NCI-H345 treated with DMSO at 0.1 percent for 48 hours (cell line): ENCODE results near the gene C11orf54.
A peak's percentile ranks its signal among the peaks of the same experiment; 100 is the strongest.

Experiments used
- DNase-seq: peaks from one replicate; lab custom pipeline; 2025; ENCODE audit not compliant: unreplicated experiment; lab: John Stamatoyannopoulos, UW

The C11orf54 gene

DNA sequence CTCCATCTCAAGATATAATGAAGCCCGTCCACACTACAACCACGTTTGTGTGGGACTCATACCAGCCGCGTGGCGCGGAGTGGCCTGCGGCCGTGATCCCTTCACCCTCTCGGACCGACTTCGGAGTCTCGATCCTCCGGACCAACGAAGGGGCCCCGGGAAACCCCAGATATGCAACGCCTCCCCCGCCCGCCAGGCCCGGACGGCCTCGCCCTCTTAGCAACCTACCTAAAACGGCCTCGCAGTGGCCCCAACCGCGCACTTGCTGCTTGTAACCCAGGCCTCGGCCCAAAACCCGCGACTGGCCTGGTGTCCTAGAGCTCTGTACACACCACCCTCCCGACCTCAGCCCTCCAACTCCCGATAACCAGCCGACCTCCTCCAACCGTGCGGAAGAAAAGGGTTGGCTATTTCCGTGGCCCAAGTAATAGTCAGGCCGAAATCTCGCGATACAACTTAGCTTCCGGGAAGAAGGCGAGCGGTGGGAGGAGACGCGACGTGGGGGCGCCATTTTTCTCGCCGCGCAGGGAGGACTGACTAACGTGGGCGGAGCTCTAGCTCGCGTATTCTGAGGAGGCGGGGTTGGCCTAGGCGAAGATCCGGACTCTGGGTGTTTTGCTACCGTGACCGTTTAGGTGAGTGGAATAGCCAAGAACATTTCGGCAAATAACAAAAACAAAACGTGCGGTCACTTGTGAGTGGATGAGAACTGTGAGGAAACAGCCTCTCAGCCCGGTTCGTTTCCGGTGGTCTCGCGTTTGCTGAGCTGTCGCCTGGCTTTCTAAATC, at the start of gene C11orf54, which contains the start of gene TAF1D:
C11orf54 (plus strand) TSS at position 579 of the 788 bp plus-strand sequence. CDS start 5,722 bp downstream, outside the sequence.
TAF1D (minus strand) TSS at position 402 of the 788 bp plus-strand sequence. CDS start 2,191 bp downstream, outside the sequence.
- DNase-seq: peak; percentile 96

DNA sequence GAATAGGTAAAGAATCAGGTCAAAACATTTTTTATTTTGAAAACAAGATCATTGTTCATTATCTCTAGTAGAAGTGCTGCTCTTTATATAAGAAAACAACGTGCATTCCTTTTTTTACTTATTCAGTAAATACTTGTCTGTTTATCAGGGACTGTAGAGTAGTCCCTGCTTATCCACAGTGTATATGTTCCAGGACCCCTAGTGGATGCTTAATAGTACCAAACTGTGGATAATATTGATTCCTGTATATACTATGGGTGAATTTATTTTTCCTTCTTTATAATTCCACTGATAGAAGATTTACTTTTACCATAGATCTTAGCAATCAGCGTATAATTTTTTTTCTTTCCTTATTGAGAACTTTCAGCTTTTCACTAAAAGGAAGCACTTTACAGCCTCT, 47.4 kb upstream of the C11orf54 start:
- DNase-seq: no peak

GRCh38 chr11:93694557-93694956, 46.9 kb upstream of the C11orf54 start:
- DNase-seq: no peak

- DNase-seq: no peak
Observed at GRCh38 chr11:93697611-93698010, 43.9 kb upstream of the C11orf54 start.

DNA sequence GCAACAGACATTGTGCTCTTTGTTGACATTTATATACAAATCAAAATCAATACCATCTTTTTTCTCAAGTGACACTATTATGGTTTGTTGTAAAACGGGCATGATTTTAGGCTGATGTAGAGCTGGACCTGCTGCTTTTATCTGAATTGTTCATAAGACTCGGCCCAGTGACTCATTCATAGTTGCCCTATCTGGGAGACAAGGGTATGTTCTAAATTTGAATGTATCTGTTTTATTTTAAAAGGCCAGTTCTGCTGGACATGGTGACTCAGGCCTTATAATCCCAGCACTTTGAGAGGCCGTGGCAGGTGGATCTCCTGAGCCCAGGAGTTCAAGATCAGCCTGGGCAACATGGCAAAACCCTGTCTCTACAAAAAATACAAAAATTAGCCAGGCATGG, 40.6 kb upstream of the C11orf54 start:
- DNase-seq: no peak

DNA sequence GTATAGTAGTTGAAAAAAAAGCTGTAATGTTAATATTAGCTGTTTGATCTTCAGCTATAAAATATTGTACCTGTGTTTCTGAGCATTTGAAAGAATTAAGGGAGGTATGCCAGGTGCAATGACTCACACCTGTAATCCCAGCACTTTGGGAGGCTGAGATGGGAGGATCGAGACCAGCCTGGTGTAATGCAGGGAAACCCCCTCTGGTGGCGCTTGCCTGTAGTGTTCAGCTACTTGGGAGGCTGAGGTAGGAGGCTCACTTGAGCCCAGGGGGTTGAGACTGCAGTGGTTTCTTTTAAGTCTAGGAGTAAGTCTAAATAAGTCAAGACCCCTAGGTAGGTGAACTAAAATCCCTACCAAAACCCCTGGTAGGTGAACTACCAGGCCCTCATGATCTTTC, 37.2 kb upstream of the C11orf54 start:
- no peak for DNase-seq

- DNase-seq: no peak
Observed at GRCh38 chr11:93710239-93710638, 31.2 kb upstream of the C11orf54 start.

DNA sequence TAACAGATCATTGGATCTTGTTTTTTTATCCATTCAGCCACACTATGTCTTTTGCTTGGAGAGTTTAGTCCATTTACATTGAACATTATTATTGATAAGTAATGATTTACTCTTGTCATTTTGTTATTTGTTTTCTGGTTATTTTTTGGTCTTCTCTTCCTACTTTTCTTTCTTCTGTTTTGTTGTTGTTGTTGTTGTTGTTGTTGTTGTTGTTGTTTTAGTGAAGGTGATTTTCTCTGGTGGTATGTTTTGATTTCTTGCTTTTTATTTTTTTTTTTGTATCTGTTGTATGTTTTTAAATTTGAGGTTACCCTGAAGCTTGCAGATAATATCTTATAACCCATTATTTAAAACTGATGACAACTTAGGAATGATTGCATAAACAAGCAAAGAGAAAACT, 28.8 kb upstream of the C11orf54 start:
- no peak for DNase-seq

GRCh38 chr11:93715797-93716396, 25.6 kb upstream of the C11orf54 start:
- no peak for DNase-seq

- no peak for DNase-seq
Observed at GRCh38 chr11:93717501-93717900, 24.0 kb upstream of the C11orf54 start.

GRCh38 chr11:93718057-93718563, 23.4 kb upstream of the C11orf54 start:
- no peak for DNase-seq

- no peak for DNase-seq
Observed at GRCh38 chr11:93719310-93719709, 22.2 kb upstream of the C11orf54 start.

GRCh38 chr11:93720522-93720921, 20.9 kb upstream of the C11orf54 start:
- DNase-seq: no peak

DNA sequence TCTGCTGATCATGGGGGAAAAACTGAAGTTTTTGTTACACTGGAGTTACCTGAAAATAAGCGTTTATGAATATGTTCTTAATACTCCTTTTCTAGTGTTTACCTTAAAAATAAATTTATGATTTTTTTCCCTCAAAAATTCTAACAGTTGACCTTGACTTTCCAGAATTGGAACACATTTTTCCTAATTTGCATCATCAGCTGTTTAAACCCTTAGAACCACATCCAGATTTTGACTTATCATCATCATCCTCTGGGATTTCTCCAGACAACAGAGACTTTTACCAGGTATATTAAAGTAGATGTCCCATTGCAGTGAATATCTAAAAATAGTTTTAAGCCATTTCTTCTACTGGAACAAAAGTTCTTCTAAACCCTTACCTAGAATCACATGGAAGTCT, 17.4 kb upstream of the C11orf54 start:
- DNase-seq: no peak

DNA sequence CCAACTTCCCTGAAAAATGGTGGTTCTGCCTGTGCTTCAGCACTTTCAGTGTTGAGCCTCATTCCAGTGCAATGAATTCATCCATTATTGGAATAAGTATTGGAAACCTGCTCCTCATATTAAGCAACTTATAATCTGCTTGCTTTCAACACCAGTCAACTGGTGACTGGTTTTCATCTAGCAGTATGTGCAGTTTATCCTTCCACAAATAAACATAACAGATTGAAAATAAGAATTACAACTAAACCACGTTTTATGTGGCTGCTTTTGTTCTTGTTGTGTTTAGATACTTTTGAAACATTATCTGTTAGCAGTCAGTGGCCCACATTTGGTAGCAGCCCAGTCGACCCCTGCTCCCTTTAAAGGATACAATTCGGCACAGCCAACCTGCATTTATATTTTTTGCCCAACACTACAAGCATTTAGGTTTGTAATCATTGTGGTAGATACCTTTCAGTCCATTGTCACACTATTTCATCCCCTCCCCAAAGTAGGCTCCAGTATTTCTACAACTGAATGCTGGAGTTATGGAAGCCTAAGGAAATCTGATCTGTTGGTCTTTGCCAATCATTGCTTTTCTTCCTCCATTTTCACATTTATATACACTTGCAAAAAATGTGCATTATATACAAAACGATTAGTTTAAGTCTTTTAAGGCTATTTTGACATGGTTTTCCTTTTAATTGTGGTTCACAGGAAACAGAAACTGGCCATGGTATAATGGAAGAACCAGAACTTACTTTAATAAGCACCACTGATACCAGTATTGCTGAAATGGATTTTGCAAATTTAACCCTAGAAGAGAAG, 13.3 kb upstream of the C11orf54 start:
- no peak for DNase-seq

GRCh38 chr11:93728792-93729128, 12.7 kb upstream of the C11orf54 start:
- DNase-seq: no peak

DNA sequence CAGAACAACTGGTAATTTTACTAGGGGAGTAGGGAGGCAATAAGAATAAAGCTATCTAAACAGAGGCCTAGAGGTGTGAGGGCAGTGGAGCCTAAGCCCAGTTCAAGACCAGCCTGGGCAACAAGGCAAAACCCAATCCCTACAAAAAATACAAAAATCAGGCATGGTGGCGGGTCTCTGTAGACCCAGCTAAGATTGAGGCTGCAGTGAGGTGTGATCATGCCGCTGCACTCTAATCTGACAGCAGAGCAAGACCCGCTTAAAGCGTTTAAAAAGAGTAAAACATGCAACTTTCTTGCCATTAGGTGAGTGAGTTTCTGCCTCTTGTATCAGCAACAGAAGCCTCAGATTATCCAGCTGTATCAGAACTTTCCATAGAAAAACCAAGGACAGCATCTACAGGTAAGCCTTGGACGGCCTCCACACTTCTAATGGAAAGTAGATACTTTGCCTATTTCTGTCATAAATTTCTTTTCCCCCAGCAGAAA, 12.3 kb upstream of the C11orf54 start:
- DNase-seq: no peak

DNA sequence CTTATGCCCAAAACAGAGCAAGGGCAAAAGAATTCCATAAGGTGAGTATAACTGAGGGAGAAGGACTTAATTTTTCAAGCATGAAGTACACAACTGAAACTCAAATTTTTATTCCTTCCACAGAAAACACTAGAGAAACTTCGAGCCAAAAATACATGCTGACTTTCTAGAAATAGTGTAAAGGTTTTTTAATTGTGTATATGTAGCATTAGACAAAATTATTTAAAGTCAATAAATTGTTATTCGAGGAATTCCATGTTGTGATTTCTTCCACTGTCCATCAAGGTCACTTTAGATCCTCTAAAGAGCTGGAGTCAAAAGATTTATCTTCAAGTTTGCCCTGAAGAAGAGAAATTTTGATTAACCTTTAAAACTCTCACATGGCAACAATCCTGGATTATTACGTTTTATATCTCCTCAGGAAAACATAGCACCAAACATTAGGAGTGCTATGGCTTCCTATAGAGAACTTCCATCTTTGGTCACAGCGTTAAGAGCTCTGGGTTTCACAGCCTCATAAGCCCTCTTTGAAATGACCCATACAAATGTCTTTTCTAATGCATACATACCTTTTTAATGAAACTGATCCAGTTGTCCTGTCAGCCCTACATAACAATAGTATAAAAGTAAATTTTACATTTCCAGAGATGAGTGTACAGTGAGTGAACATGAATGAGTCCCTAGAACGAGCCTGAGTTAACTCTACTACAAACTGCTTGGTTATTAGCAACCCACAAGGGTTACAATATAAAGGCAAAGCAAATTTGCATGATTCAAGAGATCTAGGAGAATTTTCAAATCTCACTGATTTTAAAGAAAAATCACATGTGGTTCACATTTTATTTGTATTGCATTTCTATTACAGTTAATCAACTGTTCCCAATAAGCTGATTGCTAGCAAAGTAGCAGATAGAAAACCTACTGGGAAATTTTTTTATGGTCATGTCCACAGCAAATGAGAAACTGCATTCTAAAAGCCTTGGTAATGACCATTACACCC, 11.1 kb upstream of the C11orf54 start:
- DNase-seq: no peak

- no peak for DNase-seq
Observed at GRCh38 chr11:93732237-93732892, 9.1 kb upstream of the C11orf54 start.

DNA sequence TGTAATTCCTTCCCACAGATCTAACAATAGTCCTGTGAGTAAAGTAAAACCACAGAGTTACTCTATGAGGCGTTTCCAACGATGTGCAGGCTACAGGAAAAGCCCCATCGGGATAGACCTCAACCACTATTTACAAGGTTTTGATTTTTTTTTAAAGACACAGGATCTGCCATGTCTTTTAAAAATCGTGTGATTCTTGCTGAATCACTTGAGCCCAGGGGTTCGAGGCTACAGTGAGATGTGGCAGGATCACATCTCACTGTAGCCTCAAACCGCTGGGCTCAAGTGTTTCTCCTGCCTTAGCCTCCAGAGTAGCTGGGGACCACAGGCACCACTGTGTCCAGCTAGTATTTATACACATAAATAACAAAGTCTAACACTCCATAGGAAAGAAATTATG, 8.0 kb upstream of the C11orf54 start:
- no peak for DNase-seq
